ENCODE measurements around the gene UPP1.

The UPP1 gene

DNA sequence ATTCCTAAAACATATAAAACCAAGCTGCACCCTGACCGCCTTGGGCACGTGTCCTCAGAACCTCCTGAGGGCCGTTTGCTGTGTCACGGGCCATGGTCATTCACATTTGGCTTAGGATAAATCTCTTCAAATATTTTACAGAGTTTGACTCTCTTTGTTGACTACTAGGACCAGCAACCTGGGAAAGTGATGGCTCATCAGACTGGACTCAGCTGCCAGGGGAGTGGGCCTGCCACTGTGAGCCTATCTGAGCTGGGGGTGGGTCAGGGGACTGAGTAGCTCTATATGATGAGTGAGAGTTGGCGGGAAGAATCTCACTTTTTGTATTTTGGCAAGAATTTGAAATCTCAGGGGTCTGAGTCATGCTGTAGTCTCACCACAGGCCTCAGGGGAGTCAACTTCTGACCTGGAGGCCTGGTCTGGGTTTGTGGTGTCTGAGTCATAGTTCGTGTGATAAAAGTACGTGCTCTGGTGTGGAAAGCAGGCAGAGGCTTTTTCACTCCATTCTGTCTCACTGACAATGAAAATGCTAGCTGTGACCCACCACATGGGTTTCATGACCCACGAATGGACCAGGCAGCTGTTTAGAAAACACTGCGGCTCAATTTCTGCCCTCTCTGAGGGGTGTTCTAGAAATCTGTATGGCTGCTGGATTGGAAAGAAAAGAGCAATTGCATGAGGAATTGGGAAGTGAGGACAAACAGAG lies 4.2 kb upstream of the UPP1 start:
- in situ Hi-C loops (cut with HindIII; ENCODE audit: low sequenced_read_pairs): loop anchor here (25.0 kb wide), 1 partner anchor 98 kb away; the partner anchor contains the start of gene HUS1

GRCh38 chr7:48085433-48085791 lies 3.7 kb upstream of the UPP1 start:
- in situ Hi-C loops (cut with HindIII; ENCODE audit: low sequenced_read_pairs): loop anchor here (25.0 kb wide), 1 partner anchor 98 kb away; the partner anchor contains the start of gene HUS1

GRCh38 chr7:48085942-48086341 lies 3.1 kb upstream of the UPP1 start:
- in situ Hi-C loops (cut with HindIII; ENCODE audit: low sequenced_read_pairs): loop anchor here (25.0 kb wide), 1 partner anchor 99 kb away; the partner anchor contains the start of gene HUS1

DNA sequence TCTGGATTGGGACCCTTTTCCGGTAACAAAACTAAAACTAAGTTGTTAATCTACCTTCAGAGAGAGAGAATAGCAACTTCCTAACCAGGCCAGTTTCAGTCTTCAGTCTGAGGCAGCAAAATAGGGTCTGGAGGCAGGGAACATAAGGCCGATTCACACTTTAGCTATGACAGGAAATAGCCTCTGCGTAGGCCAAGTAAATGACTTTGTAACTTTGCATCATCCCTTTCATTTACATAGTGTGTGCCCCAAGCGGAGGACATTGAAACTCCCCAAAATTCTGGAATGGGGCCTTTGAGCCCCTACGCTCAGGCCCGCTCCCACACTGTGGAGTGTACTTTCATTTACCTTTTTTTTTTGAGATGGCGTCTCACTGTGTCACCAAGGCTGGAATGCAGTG lies 1.7 kb upstream of the UPP1 start:
- in situ Hi-C loops (cut with HindIII; ENCODE audit: low sequenced_read_pairs): loop anchor here (25.0 kb wide), 1 partner anchor 100 kb away; the partner anchor contains the start of gene HUS1

DNA sequence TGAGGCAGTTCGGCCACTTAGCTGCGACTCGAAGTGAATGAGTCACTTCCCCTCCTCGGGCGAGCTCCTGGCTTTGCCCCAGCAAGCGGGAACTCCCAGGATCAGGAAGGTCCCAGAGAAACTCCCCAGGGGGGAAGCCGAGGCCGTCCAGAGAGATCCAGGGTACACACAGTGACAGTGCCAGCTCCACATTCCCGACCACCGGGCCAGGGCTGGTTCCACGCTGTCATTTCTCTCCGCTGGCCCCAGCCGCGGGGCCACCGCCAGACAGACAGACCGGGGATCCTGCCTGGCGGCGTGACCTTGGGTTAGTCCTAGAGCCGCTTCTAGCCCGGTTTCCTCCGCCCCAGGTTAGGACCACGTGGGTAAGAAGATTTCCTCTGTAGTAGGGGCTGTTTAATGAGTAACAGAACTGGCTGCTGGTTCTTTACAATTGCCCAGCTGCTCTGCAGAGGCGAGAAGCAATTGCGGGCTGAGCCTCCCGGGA lies 463 bp upstream of the UPP1 start:
- in situ Hi-C loops (cut with HindIII; ENCODE audit: low sequenced_read_pairs): loop anchor here (25.0 kb wide), 1 partner anchor 101 kb away; the partner anchor contains the start of gene HUS1

DNA sequence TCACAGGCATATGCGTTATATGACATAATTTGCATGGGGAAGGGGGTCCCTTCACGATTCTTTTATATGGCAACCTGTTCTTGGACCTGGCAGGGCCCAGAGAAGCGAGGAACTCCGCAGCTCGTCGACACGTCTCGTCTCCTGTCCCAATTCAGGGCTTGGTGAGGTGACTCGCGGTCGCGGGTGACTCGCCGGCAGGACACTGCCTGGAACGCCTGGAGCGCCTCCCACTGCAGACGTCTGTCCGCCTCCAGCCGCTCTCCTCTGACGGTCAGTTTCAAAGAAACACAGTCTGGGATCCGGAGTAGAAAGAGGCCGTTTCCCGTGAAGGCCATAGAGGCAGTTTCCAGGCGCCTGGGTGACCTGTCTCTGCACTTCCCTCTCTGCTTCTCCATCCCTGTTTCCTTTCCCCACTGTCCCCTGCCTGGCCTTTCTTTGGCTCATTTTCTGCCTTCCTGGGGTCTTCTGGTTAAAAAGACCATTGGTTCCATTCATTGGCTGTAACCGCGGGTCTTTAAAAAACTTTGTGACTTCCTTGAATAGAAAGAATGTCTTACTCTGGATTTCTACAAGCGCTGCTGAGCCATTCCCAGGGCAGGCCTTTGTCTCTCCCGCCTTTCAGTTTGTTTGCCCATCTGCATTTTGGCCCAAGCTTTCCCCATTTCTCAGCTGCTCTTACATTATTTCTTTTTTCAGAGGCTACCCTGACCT lies 1.2 kb downstream of the UPP1 start:
- in situ Hi-C loops (cut with HindIII; ENCODE audit: low sequenced_read_pairs): loop anchor here (25.0 kb wide), 1 partner anchor 103 kb away; the partner anchor contains the start of gene HUS1

GRCh38 chr7:48091506-48092433 lies 2.7 kb downstream of the UPP1 start:
- in situ Hi-C loops (cut with HindIII; ENCODE audit: low sequenced_read_pairs): loop anchor here (25.0 kb wide), 1 partner anchor 104 kb away; the partner anchor contains the start of gene HUS1

- in situ Hi-C loops (cut with HindIII; ENCODE audit: low sequenced_read_pairs): loop anchor here (25.0 kb wide), 1 partner anchor 108 kb away; the partner anchor contains the start of gene HUS1
These were observed 5.8 kb downstream of the UPP1 start for GRCh38 chr7:48094861-48095293.

- in situ Hi-C loops (cut with HindIII; ENCODE audit: low sequenced_read_pairs): loop anchor here (25.0 kb wide), 1 partner anchor 109 kb away; the partner anchor contains the start of gene HUS1
These were observed 7.2 kb downstream of the UPP1 start for GRCh38 chr7:48096273-48096672.

DNA sequence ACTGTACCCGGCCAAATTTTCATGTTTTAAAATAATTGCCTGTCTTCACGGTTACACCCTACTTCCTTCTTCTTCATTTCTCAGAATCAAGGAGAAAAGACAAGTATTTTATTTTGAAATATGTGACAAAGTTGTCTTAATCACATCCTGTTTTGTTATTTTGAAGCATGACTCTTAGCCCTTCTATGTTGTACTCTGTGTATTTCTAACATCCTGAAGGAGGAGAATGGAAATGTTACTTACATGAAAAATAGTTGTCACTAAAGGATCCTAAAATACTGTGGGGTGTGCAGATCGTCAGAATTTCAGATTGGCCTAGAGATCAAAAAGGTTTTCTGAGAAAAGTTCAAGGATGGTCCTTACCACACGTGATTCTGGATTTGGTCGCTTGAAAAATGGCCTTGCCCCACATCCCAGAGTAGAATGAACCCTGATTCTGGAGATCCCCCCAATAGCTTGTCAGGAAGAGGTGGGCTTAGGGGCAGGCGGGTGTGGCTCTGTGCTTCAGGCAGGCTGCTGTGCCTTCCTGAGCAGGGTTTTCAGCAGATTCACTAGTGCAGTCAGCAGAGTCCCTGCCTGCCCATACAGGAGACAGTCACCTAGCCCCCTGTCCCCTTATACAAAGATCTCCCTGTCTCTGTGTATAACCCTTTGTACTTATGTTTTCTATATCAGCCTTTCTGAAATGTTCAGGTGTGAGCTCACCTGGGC lies 8.6 kb downstream of the UPP1 start:
- in situ Hi-C loops (cut with HindIII; ENCODE audit: low sequenced_read_pairs): loop anchor here (25.0 kb wide), 1 partner anchor 110 kb away; the partner anchor contains the start of gene HUS1

DNA sequence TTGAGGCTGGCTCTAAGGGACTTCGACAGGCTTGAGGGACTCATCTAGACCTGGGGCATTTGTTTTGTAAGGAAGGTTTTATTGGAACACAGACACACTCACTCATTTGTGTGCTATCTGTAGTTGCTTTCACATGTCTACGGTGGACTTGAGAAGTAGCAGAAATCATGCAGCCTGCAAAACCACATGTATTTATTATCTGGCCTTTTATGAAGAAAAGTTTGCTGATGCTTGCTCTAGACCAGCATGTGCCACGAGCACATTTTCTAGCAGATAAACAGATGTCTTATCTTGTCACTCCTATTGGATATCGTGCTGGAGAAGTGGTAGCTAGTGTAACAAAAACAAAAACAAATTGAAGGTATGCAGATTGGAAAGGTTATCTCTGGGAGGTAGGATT lies 9.8 kb downstream of the UPP1 start:
- in situ Hi-C loops (cut with HindIII; ENCODE audit: low sequenced_read_pairs): loop anchor here (25.0 kb wide), 1 partner anchor 112 kb away; the partner anchor contains the start of gene HUS1

DNA sequence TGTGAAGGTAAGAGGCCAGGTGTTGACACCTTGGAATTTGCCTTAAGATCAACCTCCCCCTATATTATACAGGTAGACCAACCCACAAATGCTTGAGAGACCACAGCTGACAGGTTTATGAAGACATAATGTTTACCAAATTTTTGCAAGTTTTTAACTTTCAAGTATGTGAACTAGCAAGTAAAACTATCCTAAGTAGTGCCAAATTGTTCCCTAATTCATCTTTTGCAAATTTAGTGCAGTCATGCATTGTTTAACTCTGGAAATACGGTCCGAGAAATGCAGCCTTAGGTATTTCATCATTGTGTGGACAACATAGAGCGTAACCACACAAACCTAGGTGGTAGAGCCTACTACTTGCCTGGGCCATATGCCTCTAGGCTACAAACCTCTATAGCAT lies 10.7 kb downstream of the UPP1 start:
- in situ Hi-C loops (cut with HindIII; ENCODE audit: low sequenced_read_pairs): loop anchor here (25.0 kb wide), 1 partner anchor 112 kb away; the partner anchor contains the start of gene HUS1

DNA sequence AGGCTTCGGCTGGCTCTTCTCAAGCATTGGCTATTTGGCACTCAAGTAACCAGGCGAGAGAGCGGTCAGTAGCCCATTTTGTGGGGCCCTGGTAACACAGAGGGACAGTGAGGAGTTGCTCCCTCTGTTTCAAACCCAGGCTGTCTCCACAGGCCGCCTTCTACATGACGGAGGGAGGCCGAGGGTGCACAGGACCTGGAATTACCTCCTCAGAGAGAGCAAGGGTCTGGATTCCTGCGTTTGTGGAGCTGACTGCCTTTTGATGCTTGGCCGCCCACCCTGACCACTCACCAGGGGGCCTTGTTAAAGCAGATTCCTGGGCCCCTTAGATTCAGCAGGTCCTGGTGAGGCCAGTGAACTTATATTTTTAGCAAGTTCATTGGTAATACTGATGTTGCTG lies 12.3 kb downstream of the UPP1 start:
- in situ Hi-C loops (cut with HindIII; ENCODE audit: low sequenced_read_pairs): no loop called here

DNA sequence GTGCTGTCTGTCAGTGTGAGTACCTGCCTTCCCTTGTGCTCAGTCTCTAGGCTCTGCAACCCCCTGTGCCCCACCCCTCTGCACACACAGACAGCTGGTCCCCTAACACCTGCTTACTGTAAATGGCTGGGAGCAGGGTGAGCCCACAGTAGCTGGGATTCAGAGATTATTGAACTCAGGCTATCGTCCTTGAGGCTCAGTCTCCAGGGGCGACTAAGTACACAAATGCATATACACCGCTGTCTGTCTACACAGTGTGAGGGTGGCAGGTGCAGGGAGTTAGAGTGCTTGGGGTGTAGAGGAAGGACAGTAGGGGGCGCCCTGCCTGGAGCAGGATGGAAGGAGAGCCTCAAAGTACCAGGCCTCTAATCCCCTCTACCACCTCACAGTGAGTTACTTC lies 12.9 kb downstream of the UPP1 start:
- in situ Hi-C loops (cut with HindIII; ENCODE audit: low sequenced_read_pairs): no loop called here

- in situ Hi-C loops (cut with HindIII; ENCODE audit: low sequenced_read_pairs): no loop called here
These were observed 13.5 kb downstream of the UPP1 start for GRCh38 chr7:48102530-48102929.

GRCh38 chr7:48105045-48105444 lies 16.0 kb downstream of the UPP1 start:
- in situ Hi-C loops (cut with HindIII; ENCODE audit: low sequenced_read_pairs): no loop called here

GRCh38 chr7:48106906-48107659 lies 18.0 kb downstream of the UPP1 start:
- in situ Hi-C loops (cut with HindIII; ENCODE audit: low sequenced_read_pairs): no loop called here

- in situ Hi-C loops (cut with HindIII; ENCODE audit: low sequenced_read_pairs): no loop called here
These were observed 18.9 kb downstream of the UPP1 start for GRCh38 chr7:48107926-48108472.

Data from DLD1 (cell line).